Measurements from ENCODE around the gene RALGDS.

- TF ChIP-seq CTCF (IDR thresholded peaks at IDR 0.05) (no peak), POLR2A (IDR thresholded peaks at IDR 0.05) (no peak)
Measured at GRCh38 chr9:133140174-133140505, 19.1 kb upstream of the RALGDS start.

Data from right lobe of liver (tissue), 4 donors.